Activated CD4-positive, CD25-positive, alpha-beta regulatory T cell treated with anti-CD3 and anti-CD28 coated beads, Interleukin-2, amount 50 U/mL, for 16 hours (primary cell): ENCODE data around the gene OR6B2.
"Not testable (repeated sequence)": the region's sequence is repeated elsewhere in the genome, so short reads cannot be mapped to it uniquely, and the experiment has no call there.

Experiments used
- DNase-seq: peaks from one replicate; pipeline ENCODE4 v3.0.0-alpha.2; 2020; ENCODE audit warnings: low read depth, low spot score

The OR6B2 gene

DNA sequence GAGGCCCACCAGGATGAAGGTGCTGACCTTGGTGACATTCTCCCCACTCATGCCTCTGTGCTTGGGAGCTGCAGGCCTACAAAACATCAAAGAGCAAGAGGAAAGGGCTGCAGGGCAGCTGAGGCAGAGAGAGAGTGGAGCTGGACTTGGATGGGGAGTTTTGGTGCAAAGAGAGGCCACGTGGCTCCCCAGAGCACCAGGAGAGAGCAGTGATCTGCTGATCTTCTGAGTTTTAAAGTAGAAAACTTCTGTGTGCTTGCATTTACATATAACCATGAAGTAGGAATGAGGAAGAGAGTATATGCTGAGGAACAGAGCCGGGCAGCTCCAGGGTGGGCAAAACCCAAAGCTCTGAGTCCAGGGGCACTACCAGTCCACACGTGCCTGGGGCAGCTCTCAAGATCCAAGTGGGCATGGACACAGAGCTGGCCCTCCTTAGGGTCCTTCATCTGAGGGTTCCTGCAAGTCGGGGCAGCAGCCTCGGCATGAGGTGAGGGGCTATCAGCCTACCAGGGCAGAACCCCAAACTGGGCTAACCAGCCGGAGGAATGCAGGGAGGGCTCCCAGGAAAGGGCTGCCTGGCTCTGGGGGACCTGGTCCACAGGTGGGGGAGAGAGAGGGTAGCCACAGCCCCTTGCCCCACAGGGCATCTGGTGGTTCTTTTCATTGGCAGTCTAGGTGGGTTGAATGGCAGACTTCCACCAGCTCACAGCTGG is at the start of gene OR6B2:
Gene OR6B2 (minus strand): TSS at position 51 of the 716 bp plus-strand sequence. CDS start 0 bp downstream, at position 51.
- no peak for DNase-seq

DNA sequence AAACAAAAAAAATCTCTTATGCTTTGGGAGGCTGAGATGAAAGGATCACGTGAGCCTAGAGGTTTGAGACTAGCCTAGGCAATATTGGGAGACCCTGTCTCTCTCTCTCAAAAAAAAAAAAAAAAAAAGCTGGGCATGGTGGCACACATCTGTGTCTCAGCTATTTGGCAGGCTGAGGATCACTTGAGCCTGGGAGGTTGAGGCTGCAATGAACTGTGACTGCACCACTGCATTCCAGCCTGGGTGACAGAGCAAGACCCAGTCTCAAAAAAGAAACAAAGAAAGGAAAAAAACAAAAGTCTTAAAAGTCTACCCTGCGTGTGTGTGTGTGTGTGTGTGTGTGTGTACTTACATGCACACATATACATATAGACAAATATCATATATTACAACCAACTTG is 48.4 kb upstream of the OR6B2 start:
- DNase-seq = no peak

DNA sequence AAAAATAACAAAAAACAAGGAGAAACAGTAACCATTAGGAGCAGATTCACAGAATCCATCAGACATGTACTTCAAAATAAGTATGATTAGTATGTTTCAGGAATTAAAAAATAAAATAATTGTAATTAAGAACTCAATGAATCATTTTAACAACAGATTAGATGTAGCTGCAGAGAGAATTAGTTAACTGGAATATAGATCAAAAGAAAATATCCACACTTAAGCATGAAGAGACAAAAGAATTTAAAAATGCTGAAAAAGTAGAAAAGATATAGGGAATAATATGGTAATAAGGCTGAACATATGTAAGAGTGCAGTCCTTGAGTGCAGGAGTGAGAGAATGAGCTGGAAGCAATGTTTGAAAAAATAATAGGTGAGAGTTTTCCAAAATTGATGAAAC is 47.2 kb upstream of the OR6B2 start:
- DNase-seq = no peak

DNA sequence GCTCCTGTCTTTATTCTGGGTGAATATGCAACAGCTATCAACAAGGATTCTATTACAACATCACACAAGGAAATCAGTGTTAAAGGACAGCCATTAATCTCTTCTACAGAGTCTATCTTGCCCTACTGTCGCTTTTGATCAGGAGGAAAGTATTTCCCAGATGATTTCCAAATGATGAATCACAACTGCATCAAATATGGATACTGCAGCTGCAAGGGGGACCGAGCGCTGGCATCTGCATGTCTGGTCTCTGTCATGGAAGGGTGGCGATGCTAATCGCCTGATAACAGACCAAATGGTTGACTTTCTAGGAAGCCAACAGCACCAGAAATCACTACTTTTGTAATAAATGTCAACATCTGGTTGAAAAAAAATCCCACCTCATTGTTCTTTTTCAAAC is 44.3 kb upstream of the OR6B2 start:
- DNase-seq = no peak

DNA sequence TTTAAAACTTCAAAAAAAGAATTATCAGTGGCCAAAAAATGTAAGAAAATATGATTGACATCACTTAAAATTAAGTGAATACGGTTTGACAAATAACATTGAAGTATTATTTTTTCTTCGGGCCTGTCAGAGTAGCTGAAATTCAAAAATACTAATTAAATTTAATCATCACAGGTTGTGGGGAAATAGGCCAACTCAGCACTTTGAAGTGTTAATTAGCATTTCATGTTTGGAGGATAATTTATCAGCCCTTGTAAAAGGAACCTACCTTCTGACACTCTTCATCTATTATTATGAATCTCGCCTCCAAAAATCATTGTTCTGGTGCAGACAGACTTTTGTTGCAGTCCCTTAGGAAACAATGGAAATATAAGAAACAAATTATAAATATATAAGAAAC is 40.7 kb upstream of the OR6B2 start:
- no peak for DNase-seq

DNA sequence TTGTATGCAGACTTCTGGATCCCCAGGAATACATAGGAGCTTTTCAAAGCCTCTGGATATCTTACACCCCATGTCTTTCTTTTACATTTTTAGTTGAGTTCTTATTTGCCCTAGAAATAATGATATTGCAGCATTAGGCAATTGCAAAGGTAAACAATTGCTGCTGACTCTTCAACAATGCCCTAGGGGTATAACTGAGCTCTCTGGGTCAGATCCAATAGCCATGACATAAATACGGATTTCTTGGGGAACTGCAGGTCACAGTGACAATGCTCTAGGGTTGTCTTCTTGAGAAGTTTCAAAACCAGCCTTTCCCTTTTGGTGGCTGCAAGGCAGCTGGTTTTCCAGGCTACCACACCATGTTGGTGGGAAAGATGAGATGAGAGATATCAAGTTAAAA is 39.6 kb upstream of the OR6B2 start:
- no peak for DNase-seq

DNA sequence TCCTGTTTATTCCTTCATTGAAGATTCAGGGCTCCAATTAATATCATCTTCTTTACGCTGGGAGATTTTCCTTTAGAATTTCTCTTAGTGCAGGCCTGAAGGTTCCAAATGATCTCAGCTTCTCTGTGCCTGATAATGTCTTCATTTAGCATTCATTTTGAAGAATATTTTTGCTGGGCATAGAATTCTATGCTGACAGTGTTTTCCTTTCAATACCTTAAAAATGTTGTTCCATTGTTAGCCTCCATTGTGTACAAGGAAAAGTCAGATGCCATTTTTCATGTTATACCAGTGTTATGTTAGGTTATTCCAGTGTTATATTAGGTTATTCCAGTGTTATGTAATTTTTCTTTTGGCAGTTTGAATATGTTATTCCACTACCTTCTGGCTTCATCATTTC is 38.0 kb upstream of the OR6B2 start:
- no peak for DNase-seq

DNA sequence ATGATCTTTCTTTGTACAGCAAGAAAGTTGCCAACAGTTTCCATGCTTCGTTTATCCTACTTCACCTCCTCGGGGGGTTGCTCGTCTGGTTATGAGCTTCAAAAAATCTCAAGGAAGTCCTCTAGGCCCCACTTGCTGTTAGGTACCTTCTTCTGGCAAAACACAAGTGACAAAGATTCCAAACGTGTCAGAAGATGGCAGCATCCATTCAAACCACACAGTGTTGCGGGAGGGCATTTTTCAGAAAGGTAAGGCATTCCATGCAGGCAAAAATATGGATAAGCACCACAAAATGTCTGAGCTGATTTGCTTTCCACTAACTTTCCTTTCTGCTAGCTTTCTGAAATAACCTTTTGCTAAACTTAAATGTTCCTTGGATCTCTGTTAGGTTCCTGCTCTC is 36.3 kb upstream of the OR6B2 start:
- DNase-seq = no peak

DNA sequence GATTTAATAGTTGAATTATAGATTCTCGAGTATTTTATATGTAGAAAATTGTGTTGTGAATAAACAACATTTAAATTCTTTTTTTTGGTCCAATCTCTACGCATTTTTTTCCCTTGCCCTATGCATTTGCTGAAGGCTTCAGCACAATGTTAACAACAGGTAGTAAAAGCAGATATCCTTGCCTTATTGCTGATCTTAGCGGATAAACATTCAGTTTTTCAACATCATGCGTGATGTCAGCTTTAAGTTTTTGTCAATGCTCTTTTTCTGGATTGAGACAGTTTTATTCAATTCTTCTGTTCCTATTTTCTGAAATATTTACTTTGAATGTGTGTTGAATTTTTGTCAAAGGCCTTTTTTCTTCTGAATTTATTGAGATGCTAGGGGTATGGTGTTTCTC is 34.7 kb upstream of the OR6B2 start:
- DNase-seq = no peak

DNA sequence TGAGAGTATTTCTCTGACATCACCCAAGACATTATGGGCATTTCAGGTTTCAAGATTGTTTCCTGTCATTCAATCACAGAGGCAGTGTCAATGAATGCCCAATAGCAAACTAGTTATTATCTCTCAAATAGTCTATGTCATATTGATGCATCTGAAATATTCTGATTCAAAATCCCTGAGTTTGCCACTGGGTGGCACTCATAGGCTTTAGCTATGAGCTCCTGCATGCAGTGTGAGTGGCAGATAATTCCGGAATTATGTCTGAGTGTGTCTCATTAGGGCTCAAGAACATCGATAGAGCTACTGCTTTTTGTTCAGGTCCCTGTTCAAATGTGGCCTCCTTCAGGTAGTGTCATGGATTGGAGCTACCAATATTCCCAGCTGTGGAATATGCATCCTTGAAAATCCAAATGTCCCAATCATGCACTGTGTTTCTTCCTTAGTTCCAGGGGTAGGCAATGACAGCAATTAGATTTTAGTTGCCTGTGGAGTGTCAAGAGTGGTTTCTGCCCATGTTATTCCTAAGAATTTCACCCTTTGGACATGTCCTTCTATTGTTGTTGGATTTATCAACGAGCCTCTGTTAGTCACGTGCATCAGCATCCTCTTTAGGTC is 30.9 kb upstream of the OR6B2 start:
- DNase-seq = peak; percentile 18

DNA sequence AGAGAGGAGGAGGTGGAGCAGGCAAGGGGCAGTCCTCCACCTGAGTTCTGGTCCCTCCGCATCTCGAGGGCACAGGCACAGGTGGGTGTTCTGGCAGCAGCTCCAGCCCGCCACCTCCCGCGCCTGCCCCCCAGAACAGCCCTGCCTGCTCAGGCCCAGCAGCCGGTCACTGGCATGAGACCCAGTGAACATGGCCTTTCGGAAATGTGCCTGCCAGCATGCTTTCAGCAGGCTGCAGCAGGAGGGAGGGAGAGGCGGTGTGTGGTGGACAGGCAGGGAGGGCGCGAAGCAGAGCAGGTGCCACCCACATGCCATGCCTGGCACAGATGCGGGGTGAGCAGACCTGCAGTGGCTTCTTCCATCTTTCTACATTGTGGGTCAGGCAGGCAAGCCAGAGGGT is 26.4 kb upstream of the OR6B2 start:
- no peak for DNase-seq

DNA sequence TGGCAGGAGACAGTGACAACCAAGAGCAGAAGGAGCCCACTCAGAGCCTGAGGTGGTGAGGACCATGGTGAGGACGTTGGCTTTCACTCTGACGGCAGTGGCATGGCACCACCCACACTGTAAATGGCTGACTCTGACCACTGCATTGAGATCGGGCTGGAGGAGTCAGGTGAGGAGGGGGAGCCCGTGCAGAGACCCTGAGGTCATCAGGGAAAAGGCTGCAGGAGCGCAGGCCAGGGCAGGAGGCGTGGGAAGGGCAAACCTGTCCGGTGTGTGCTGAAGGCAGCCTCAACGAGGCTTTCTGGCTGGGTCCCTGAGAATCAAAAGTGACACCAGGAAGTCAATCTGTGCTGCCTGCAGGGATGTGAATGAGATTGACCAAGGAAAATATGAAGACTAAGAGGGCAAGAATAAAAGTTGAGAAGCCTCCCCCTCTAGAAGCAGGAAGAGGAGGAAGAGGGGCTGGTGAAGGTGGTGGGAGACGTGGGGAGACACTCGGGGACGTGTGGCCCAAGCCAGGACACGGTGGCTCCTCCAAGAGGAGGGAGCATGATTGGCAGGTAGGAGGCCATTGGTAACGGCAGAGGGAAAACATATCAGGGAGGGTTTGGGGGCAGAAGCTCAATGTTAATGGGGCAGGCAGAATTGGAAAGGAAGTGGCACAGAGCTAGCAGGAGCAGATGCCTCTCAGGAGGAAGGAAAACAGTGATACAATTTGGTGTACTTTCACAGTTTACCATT is 25.1 kb upstream of the OR6B2 start:
- no peak for DNase-seq

DNA sequence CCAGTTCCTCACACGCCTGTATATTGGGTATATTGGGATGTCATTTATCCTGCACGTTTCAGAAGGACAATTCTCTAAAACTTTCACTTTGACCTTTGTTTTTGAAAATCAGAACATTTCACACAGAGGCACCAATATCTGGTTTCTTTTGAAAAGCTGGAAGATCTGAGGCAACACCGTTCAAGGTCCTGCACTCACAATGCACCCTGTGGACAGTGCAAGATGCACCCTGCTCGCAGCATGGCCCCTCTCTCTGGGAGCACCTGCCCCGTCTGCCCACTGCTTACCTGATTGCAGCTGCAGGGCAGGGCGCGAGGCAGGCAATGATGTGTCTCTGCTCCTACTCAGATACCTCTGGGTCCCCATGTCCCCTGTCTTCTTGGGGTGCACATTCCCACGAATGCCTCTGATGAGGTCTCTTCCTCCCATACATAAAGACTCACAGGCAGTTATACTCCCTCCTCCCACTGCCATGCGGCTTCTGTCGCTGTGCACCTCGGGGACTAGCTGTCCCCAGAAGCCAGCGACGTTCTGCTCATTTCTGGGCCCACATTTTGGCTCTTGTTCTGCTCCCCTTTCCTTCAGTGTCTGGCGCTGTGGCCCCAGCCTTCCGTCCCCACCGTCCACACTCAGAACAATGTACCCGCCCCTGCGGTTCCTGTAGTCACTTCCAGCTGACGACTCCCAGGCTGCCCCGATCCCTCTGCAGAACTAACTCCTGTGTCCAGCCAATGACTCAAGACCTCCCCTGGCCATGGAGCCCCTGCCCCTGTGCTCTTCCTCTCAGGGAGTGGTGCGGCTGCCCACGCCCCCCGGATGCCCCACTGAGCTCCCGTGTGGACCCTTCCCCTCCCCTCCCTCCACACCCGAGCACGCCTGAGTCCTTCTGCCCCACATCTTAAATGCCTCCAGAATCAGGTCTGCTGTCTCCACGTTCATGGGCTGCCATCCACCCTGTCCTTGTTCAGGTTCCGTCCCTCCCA is 23.2 kb upstream of the OR6B2 start, which contains the start of gene OR6B3:
Gene OR6B3 (minus strand): TSS at position 349 of the 983 bp plus-strand sequence.
- DNase-seq = no peak

DNA sequence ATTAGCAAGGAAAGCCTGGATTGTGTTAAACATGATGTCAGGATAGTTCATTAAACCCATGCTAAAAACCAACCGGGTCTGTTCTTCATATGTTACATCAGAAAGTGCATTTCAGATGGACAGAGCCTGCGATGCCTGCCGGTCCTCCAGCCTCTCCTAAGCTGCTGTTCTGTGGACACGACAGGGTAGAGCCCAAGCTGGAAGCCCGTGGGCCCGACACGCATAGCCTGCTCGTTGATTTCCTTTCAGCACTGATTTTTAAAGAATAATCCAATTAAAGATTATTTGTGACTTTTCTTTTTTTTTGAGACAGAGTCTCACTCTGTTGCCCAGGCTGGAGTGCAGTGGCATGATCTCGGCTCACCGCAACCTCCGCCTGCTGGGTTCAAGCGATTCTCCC is 22.3 kb upstream of the OR6B2 start:
- DNase-seq = no peak

DNA sequence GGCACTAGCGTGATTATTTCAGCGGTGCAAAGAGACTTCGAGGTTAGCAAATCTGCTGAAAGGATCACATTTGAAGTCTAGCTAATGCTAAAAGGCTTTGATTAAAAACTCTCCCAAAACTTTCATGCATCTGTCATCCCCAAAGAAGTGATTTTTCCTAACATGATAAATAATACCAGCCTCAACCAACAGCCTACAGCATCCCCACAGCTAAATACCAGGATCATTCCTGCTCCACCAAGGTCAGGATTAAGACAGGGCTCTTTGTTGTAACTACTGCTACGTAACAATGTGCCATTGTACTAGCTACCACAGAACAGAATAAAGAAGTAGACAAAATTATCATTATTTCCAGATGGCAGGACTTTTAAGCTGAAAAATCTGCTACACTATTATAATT is 21.5 kb upstream of the OR6B2 start:
- DNase-seq = no peak

DNA sequence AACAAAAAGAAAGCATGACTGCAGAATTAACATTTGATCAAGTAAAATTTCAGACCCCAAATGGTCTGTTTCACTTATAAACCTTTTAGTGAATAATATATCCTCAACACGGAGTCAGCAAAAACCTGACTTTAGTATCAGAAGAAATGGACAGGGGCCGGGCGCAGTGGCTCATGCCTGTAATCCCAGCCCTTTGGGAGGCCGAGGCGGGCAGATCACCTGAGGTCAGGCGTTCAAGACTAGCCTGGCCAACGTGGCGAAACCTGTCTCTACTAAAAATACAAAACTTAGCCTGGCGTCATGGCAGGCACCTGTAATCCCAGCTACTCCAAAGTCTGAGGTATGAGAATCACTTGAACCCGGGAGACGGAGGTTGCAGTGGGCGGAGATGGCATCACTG is 20.0 kb upstream of the OR6B2 start:
- DNase-seq = no peak

DNA sequence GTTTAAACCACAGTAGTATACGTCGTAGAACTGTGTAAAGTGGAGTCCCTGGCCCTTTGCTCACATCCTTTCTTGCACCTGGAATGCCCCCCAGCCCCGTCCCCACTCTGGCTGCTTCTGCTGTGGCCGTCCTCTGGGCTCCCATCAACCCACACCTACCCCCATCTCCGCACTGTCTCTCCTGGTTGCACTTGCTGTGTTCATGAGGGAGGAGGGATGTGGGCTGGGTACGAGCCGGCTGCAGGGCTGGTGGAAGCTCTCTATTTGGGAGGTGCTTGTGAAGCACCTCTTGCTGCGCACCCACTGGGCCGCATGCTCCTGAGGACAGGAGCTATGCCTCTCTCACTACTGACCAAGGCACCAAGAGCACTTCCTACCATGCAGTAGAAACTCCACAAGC is 18.0 kb upstream of the OR6B2 start:
- DNase-seq = no peak

DNA sequence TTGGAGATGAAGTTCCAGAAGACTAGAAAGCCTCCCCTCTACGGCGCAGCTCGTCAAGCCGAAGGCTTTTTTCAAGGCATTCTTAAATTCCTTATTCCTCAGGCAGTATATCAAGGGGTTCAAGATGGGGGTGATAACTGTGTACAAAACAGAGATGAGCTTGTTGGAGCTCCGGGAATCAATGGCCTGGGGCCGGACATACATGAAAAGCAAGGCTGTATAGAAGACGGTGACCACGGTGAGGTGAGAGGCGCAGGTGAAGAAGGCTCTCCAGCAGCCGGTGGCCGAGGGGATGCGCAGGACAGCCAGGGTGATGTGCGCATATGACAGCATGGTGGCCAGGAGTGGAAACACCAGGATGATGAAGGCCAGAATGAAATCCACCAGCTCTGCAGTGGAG is 14.9 kb upstream of the OR6B2 start:
- DNase-seq = no peak

DNA sequence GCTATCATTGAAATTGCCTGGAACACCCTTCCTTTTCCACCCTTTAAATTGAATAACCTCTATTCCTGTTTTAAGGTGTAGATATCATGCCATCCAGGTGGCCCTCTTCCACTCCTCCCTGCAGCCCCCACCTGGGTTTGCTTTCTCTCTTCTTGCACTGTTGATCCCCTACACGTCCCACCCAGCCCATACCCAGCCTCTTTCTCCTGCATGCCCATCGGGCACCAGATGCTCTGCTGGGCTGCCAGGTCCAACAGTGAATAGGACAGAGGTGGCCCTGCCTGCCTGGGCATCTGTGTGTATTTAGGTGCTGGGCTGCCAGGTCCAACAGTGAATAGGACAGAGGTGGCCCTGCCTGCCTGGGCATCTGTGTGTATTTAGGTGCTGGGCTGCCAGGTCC is 13.9 kb upstream of the OR6B2 start:
- not testable (repeated sequence) for DNase-seq

DNA sequence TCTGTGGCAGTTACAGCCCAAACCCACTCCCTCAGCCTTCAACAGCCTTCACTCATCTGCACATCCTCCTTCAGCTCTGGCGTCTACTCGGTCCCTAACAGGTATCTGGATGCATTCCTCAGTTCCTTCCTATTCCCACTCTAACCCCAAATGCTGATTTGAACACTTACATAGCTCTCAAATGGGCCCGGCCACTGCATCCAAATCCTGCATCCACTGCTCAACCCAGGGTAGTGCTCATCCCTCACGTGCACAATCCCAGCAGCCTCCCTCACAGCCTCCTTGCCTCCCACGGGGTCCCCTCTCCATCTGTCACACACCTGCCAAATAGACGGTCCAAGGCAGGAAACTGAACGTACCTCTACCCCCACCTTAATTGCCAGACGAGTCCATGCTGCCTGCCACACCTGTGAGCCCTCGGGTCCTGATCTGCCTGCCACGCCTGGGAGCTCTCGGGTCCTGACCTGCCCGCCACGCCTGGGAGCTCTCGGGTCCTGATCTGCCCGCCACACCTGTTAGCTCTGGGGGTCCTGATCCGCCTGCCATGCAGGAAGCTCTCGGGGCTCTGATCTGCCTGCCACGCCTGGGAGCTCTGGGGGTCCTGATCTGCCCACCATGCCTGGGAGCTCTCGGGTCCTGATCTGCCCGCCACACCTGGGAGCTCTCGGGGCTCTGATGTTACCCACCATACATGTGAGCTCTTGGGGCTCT is 13.2 kb upstream of the OR6B2 start:
- no peak for DNase-seq

DNA sequence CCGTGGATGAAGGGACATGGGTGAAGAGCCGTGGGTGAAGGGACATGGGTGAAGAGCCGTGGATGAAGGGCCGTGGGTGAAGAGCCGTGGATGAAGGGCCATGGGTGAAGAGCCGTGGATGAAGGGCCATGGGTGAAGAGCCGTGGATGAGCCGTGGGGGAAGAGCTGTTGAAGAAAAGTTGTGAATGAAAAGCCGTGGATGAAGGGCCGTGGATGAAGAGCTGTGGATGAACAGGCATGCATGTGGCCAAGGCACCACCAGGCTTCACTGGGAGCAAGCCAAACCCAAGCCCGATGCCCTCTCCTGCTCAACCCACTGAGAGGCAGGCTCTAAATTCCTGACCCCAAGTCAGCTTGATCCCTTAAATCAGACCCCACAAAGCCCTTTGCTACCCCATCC is 12.5 kb upstream of the OR6B2 start:
- no peak for DNase-seq
